GM19193 (cell line): Measurements from ENCODE around the gene DPEP2.

Experiments
- POLR2A ChIP-seq: IDR thresholded peaks from 4 replicates; pipeline ENCODE4 v1.6.1; 2011; ENCODE audit not compliant: insufficient read depth, insufficient read length; ENCODE audit errors: extremely low read depth

The DPEP2 gene

DNA sequence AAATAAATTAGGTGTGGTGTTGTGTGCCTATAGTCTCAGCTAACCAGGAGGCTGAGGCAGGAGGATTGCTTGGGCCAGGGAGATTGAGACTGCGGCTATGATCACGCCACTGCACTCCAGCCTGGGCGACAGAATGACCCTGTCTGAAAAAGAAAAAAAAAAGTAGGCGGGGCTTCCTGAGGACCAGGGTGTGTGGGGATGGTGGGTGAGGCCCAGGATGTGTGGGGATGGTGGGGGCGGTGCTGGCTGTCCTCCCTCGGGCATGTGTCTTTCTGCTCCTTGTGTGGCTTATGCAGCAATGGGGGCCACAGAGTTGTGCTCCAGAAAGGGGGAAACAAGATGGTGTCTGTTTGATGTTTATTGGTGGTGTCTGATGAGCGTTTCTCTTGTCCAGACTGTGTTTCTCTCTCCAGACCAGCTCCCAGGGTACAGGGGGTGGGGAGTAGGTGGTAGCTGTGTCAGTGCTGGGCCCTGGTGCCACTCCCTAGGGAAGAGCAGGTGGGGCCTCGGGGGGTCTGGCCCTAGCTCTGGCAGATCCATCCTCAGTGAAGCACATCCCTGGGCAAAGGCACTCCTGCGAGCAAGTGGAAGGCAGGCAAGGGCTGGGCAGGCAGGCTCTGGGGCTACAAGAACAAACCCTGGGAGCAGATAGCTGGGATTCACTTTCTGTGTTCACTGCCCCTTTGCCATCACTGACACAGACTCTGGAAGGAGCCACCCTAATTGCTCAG is 57.6 kb downstream of the DPEP2 start:
- TF ChIP-seq POLR2A: no peak

DNA sequence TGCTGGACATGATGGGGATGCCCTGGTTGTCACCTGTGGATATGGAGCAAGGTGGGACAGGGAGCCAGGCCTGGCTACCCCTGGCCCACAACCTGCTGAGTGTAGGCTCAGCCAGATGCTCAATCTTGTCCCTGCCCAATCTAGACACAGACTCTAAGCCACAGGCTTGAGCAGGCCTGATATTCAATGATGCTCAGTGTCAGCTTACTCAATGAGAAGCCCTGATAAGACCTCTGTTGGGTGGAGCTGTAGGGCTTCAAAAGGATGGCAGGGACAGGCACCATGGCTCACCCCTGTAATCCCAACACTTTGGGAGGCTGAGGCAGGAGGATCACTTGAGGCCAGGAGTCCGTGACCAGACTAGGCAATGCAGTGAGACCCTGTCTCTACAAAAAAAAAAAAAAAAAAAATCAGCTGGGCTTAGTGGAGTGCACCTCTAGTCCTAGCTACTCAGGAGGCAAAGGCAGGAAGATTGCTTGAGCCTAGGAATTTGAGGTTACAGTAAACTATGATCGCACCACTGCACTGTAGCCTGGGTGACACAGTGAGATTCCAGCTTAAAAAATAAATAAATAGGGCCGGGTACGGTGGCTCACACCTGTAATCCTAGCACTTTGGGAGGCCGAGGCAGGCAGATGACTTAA is 58.7 kb downstream of the DPEP2 start:
- no peak for TF ChIP-seq POLR2A

GRCh38 chr16:67939507-67940445 is 59.5 kb downstream of the DPEP2 start:
- no peak for TF ChIP-seq POLR2A
